GM19468 (cell line): ENCODE data around the gene XKR7.

Source experiments
- ATAC-seq: cut with Tn5 transposase; IDR thresholded peaks from one replicate; pipeline ENCODE4 v1.9.1; 2021; ENCODE audit warnings: mild to moderate bottlenecking, moderate library complexity, moderate number of reproducible peaks; ENCODE audit not compliant: unreplicated experiment; ENCODE audit errors: extremely low read depth

XKR7 gene

GRCh38 chr20:32034581-32035425 lies 66.9 kb downstream of the XKR7 start:
- no peak for ATAC-seq

GRCh38 chr20:32035426-32035779 lies 67.5 kb downstream of the XKR7 start:
- no peak for ATAC-seq

GRCh38 chr20:32036252-32036651 lies 68.3 kb downstream of the XKR7 start:
- ATAC-seq, result no peak

- ATAC-seq, result no peak
These were observed 69.0 kb downstream of the XKR7 start for GRCh38 chr20:32036716-32037485.

- ATAC-seq, result no peak
These were observed 70.0 kb downstream of the XKR7 start for GRCh38 chr20:32037929-32038328.

- ATAC-seq, result no peak
These were observed 72.4 kb downstream of the XKR7 start for GRCh38 chr20:32040142-32040953.

- ATAC-seq, result no peak
These were observed 78.0 kb downstream of the XKR7 start for GRCh38 chr20:32045999-32046398.

GRCh38 chr20:32050324-32050841 lies 82.4 kb downstream of the XKR7 start:
- ATAC-seq, result no peak

GRCh38 chr20:32050851-32051556 lies 83.1 kb downstream of the XKR7 start:
- ATAC-seq, result no peak

- no peak for ATAC-seq
These were observed 83.8 kb downstream of the XKR7 start for GRCh38 chr20:32051720-32052089.

- ATAC-seq, result no peak
These were observed 84.3 kb downstream of the XKR7 start, which contains the start of gene HCK for GRCh38 chr20:32052090-32052777. HCK (plus strand) TSS chr20:32052242.

GRCh38 chr20:32052778-32053362 lies 84.9 kb downstream of the XKR7 start:
- ATAC-seq, result no peak
